Limb (tissue), 2 donors: Measurements from ENCODE around the gene HCAR3.
A peak's percentile ranks its signal among the peaks of the same experiment; 100 is the strongest.
"Not testable (repeated sequence)": the region's sequence is repeated elsewhere in the genome, so short reads cannot be mapped to it uniquely, and the experiment has no call there.

Source experiments
- DNase-seq, 2 donors: peaks; one replicate each; pipeline ENCODE4 v3.0.0-alpha.2; 2016; ENCODE audit errors: extremely low spot score in 2 of 2

HCAR3 gene

DNA sequence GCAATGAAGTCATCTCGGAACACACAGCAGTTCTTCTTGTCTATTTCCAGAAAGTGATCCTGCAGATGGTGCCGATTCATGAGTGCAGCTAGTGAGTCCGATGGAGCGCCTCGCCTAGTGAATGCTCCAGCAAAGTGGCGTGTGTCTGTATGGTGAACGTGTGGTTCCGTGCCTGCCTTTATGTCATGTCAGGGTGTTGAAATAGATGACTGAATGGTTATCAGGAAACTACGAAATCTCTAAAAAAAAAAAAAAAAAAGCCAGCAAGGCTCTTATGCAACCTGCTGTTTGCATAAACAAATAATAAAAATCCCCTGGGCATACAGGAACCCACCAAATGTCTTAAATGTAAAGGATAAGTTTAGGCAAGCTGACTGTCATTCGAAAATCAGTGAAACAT, at the start of gene HCAR3:
HCAR3 (minus strand) TSS at position 154 of the 400 bp plus-strand sequence; CDS start at position 80, 74 bp downstream.
- DNase-seq, result not testable (repeated sequence)

DNA sequence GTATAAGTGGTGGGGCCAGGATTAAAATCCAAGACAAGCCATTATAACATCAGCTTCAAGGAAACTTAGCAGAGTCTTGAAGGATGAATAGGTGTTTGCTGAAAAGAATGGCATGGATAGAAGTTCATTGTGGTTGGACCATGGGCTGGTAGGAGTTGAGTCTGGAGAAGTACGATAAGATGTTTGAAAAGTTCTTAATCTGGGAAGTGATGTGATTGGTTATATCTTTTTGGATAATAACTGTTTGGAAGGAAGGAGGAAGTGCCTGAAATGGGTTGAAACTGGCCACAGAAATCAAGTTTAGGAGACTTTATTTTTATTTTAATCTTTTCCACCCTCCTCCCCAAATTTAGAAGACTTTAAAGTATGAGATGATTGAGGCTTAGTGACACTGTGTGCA, 41.0 kb upstream of the HCAR3 start:
- DNase-seq, result no peak

DNA sequence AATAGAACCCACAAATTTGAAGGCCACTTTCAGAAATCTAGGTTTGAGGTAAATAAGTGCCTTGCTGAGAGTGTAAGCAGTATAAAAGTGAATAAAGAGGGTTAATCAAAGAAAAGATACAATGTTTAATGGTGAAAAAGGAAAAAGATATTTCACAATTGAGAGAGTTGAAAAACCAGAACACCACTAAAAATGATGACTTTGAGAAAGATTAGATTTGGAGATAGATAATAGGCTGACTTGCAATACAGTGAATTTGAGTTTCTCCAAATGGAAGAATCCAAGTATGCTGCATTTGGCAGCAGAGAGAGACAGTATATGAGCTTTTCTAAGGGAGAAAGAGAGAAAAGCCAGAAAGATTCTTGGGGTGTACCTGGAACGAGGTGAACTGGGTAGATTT, 38.2 kb upstream of the HCAR3 start:
- no peak for DNase-seq

DNA sequence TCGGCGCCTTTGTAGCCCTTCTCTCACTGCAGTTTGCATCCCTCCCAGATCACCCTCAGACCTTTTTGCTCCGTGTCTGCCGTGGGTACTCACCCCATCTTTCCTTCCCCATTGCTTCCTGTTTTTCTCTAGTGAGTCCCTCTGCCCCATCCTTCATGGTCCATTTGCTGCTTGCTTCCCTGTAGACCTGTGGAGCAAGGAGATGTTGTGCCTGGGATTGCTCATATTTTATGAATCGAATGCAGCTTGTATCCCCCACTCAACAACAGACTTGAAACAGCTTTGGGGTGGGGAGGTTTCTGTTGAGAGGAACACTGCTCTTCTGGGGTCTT, 36.7 kb upstream of the HCAR3 start:
- DNase-seq, result no peak

- DNase-seq, result peak; percentile 96 to 99
These were observed 36.1 kb upstream of the HCAR3 start, which contains the start of gene DENR for GRCh38 chr12:122752464-122753318. Gene DENR (plus strand): TSS chr12:122752824. CDS start chr12:122753702, 878 bp downstream.

DNA sequence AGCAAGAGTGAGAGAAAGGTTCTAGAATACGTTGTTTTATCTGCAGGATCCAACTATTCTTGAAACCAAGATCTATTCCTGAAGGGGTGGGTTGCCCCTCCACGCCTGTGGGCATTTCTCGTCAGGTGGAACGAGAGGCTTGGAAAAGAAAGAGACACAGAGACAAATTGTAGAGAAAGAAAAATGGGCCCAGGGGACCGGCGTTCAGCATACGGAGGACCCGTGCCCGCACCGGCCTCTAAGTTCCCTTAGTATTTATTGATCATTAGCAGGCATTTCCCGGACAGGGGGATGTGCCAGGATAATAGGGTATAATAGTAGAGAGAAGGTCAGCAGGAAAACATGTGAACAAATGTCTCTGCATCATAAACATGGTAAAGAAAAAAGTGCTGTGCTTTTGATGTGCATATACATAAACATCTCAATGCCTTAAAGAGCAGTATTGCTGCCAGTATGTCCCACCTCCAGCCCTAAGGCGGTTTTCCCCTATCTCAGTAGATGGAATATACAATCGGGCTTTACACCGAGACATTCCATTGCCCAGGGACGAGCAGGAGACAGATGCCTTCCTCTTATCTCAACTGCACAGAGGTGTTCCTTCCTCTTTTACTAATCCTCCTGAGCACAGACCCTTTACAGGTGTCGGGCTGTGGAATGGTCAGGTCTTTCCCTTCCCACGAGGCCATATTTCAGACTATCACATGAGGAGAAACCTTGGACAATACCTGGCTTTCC, 34.3 kb upstream of the HCAR3 start:
- DNase-seq, result not testable (repeated sequence)

DNA sequence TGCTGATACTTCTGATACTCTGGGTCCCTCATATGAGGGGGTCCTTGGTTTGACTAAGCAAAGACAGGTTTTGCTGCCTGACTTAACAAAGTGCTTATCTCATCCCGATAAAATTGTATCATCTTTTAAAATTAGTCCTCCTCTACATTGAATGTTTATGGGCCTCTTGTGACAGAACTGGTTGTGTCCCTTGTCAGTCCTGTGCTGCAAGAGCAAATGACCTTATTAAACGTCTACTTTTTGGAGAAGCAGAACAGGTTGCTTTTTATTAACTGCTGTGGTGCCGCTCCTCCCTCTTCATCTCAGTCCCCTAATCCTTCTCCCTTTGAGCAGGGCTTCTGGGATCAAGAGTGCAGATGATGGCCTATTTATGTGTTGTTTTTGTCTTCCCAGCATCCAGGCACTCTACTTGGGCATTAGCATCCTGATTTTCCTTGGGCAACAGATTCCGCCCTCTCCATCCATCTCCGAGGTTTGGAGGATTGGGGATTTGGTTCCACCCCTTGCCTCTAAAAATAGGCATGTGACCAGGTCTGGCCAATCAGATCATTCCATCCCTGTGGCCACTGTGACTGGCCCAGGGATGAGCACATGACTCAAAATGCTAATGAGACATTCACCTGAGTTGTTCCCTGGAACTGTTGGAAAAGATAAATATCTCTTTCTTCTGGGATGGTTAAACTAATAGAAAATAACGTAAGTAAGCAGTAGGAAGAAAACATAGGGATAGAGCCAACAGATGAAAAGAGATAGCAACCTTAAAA, 33.1 kb upstream of the HCAR3 start:
- DNase-seq, result no peak

GRCh38 chr12:122747224-122748135, 30.9 kb upstream of the HCAR3 start:
- DNase-seq, result no peak

- DNase-seq, result no peak
These were observed 27.4 kb upstream of the HCAR3 start for GRCh38 chr12:122743895-122744525.

DNA sequence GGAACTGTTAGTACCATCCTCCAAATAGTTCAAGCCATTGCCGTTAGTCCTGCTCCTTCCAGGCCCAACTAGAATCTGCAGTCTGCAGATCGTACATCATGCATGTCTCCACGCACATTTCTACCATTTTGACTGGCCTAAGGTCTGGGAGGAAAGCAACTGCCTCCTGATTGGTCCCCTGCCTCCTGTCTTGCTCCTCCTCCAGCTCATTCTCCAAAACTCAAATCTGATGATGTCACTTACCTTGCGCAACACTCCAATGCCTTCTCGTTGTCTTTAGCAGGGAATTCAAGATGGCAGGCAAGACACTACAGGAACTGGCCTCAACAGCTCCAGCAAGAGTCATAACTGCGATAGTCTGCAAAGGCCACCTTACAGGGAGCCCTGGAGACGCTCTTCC, 23.7 kb upstream of the HCAR3 start:
- no peak for DNase-seq

- no peak for DNase-seq
These were observed 22.0 kb upstream of the HCAR3 start for GRCh38 chr12:122738571-122738970.

DNA sequence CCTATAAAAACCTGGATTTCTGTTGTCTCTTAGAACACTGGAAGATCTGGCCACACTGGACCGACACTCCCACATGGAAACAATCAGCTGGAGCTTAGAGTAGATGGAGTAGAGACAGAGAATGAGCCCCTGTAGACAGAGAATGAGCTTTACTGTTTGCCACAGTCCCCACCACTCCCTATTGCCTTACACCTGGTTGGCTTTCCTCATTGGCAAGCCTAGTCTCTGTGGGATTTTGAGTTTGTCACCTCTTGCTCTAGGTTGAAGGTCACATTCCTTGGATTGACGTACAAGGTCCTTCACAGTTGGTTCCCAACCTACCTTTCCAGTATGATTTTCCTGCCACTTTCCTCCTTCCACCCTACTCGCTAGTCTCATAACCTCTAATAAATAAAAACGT, 16.0 kb upstream of the HCAR3 start:
- DNase-seq, result no peak

DNA sequence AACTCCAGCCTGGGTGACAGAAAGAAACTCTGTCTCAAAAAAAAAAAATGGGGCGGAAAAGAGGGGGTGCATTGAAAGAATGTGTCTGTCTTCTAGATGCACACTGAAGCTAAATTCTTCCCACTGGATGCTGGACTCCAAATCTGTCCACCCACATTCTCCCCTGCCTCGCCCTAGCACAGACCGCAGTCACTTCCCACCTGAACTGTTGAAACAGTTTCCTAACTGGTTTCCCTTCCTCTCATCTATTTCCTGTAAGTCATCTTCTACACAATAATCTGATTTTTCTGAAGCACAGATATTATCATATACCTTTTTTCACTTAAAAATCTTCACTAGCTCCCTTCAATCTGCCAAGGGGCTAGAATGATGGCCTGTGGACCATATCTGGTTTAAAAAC, 15.6 kb upstream of the HCAR3 start:
- no peak for DNase-seq

- peak in 1 of 2 donors; percentile 40 for DNase-seq
These were observed 13.8 kb upstream of the HCAR3 start, which contains the start of gene HCAR1 for GRCh38 chr12:122730215-122731014. Gene HCAR1 (minus strand): TSS chr12:122730844. CDS start chr12:122730339, 505 bp downstream.

DNA sequence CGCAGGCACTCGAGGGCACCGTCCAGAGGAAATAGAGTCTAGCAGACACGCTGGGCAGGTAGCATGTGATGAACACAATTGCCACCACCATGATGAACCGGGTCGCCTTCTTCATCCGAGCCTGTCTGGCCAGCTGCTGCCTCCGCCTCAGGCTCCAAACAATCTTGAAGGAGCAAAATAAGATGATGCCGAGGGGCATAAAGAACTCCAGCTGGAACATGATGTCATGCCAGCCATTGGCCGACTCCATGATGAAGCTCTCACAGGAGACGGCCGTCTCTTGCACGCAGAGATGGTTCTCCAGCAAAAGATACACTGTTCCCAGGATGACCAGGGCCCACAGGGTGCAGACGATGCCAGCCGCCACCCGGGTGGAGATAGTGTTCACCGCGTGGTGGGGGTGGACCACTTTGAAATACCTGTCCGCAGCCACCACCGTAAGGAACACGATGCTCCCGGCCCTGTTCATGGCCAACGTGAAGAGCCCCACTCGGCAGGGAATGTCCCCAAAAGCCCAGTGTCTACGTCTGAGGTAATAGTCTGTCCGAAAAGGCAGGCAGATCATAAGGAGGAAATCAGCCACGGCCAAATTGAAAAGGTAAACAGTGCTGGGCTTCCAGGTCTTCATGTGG, 13.1 kb upstream of the HCAR3 start:
- DNase-seq, result no peak

DNA sequence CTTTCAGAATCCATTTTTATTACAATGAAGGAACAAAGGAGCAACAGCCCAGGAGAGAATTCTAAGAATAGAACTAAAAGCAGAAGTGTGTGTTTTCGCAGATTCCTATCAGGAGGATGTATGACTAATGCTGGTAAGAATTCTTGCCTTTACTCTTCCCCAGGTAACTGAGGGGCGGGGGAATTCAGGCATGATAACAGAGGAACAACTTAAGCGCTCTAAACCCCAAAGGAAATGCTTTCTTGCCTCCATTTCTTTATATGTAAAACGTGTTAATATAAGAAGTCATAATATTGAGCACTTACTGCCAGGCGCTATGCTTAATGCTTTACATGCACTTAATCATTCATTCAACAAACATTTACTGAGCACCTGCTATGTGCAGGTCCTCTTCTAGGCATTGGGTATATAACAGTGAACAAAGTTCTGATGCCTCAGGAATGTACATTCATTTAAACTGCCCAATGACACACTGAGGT, 9.5 kb upstream of the HCAR3 start:
- DNase-seq, result no peak

- no peak for DNase-seq
These were observed 9.0 kb upstream of the HCAR3 start for GRCh38 chr12:122725452-122726079.

DNA sequence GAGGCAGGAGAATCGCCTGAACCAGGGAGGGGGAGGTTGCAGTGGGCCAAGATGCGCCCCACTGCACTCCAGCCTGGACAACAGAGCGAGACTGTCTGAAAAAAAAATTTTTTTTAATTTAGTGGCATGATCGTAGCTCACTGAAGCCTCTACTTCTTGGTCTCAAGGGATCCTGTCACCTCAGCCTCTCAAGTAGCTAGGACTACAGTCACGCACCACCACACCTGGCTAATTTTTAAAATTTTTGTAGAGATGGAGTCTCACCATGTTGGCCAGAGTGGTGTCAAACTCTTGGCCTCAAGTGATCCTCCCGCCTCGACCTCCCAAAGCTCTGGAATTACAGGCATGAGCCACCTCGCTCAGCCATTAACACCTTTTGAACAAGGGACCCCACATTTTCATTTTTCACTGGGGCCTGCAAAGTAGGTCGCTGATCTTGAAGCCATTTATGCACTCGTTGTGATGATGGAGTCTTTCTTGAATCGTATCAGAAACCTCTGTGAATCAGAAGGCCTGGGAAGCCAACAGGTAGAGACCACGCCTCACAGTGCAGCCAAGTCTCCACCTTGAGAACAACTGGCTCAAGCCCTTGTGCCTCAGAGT, 8.1 kb upstream of the HCAR3 start:
- DNase-seq, result no peak
